DMS53 (cell line): Measurements from ENCODE around the gene RASGRP2.
"Not testable (repeated sequence)": the region's sequence is repeated elsewhere in the genome, so short reads cannot be mapped to it uniquely, and the experiment has no call there.

Experiments used
- DNase-seq: peaks from one replicate; lab custom pipeline; 2025; lab: John Stamatoyannopoulos, UW

The RASGRP2 gene

GRCh38 chr11:64718084-64718779, 25.7 kb downstream of the RASGRP2 start:
- no peak for DNase-seq

- no peak for DNase-seq
These were observed 26.7 kb downstream of the RASGRP2 start for GRCh38 chr11:64717268-64717578.

GRCh38 chr11:64716473-64717267, 27.3 kb downstream of the RASGRP2 start:
- DNase-seq, result no peak

GRCh38 chr11:64715756-64716472, 28.0 kb downstream of the RASGRP2 start:
- DNase-seq, result no peak

- no peak for DNase-seq
These were observed 28.8 kb downstream of the RASGRP2 start for GRCh38 chr11:64715110-64715509.

GRCh38 chr11:64714666-64715065, 29.3 kb downstream of the RASGRP2 start:
- no peak for DNase-seq

GRCh38 chr11:64713781-64714363, 30.1 kb downstream of the RASGRP2 start:
- DNase-seq, result no peak

GRCh38 chr11:64713016-64713707, 30.8 kb downstream of the RASGRP2 start:
- DNase-seq, result peak; percentile 57

- no peak for DNase-seq
These were observed 31.4 kb downstream of the RASGRP2 start for GRCh38 chr11:64712430-64713015.

GRCh38 chr11:64711956-64712362, 32.0 kb downstream of the RASGRP2 start:
- no peak for DNase-seq

- no peak for DNase-seq
These were observed 32.6 kb downstream of the RASGRP2 start for GRCh38 chr11:64711138-64711955.

- peak; percentile 16 for DNase-seq
These were observed 33.4 kb downstream of the RASGRP2 start for GRCh38 chr11:64710418-64711137.

GRCh38 chr11:64705501-64705900, 38.4 kb downstream of the RASGRP2 start:
- DNase-seq, result no peak

- no peak for DNase-seq
These were observed 40.9 kb downstream of the RASGRP2 start for GRCh38 chr11:64703048-64703447.

- not testable (repeated sequence) for DNase-seq
These were observed 42.0 kb downstream of the RASGRP2 start for GRCh38 chr11:64701956-64702355.

GRCh38 chr11:64698427-64698826, 45.5 kb downstream of the RASGRP2 start:
- DNase-seq, result no peak

- no peak for DNase-seq
These were observed 46.1 kb downstream of the RASGRP2 start for GRCh38 chr11:64697663-64698375.

GRCh38 chr11:64696045-64696444, 47.9 kb downstream of the RASGRP2 start:
- no peak for DNase-seq

- DNase-seq, result no peak
These were observed 48.4 kb downstream of the RASGRP2 start for GRCh38 chr11:64695548-64695947.
